Breast epithelium (tissue), 3 donors: Measurements from ENCODE around the gene LIF.

Experiments
- CTCF ChIP-seq, 3 donors: fragments of 450-650 bp; IDR thresholded peaks; one replicate each; pipeline ENCODE4 v1.5.1; 2016 to 2017; ENCODE audit warnings: antibody characterized with exemption in 3 of 3, mild to moderate bottlenecking in 3 of 3, moderate library complexity in 3 of 3
- POLR2AphosphoS5 ChIP-seq, 3 donors: sonication (generic); formaldehyde crosslinking; IDR thresholded peaks; one replicate each; pipeline ENCODE4 v1.6.1; 2017; ENCODE audit warnings: antibody characterized with exemption in 3 of 3

- no peak for TF ChIP-seq CTCF (IDR thresholded peaks at IDR 0.05)
- no peak for TF ChIP-seq POLR2AphosphoS5 (IDR thresholded peaks at IDR 0.05)
Observed at GRCh38 chr22:30282616-30283046, 36.1 kb upstream of the LIF start.
